HG02840 (cell line): Measurements from ENCODE around the gene PARP3.

Experiments used
- ATAC-seq: cut with Tn5 transposase; IDR thresholded peaks from one replicate; pipeline ENCODE4 v1.9.1; 2021; ENCODE audit warnings: mild to moderate bottlenecking, moderate library complexity, moderate number of reproducible peaks; ENCODE audit not compliant: unreplicated experiment, low FRiP score

Gene PARP3

DNA sequence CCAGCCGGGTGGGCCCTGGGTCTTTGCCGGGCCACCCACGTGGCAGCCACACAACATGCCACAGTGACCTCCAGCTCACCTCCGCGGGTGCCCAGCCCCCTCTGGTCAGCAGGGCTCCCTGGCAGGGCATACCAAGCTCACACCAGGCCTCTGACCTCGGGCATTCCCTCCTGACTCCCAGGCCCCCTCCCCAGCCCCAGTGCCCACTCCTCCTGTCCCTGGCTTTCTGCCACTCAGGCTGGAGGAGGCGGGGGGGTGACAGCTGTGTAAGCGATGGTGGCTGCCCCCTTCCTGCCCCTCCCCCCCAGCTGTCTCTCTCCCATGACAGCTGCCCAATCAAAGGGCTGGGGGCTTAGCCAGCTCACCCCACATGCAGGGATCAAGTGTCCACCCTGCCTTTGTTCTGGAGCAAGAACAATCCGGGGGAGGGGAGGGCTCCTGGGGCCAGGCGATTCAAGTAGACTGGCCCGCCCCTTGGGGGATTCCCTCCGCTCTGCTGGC lies 21.8 kb downstream of the PARP3 start:
- ATAC-seq: no peak

- no peak for ATAC-seq
Measured at GRCh38 chr3:51964521-51964920, 22.4 kb downstream of the PARP3 start.

DNA sequence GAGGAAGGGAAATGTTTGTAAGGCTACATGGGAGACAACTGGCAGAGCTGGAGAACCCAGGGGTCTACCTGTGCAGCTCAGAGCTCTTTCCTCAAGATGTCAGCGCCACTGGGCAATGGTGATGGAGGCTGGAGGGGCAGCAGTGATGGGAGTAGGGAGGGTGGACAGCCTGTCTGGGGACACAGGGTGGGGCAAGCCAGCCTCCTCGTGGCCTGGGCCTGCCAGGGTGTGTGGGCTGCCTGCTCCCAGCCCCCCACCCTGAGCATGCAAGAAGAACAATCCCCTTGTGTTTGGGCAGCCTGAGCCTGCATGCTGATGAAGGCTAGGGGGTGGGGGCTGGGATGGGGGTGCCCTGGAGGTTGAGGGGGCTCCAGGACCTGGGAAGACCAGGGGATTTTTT lies 23.9 kb downstream of the PARP3 start:
- ATAC-seq: no peak

GRCh38 chr3:51966486-51966885 lies 24.3 kb downstream of the PARP3 start:
- ATAC-seq: no peak

GRCh38 chr3:51966922-51967383 lies 24.8 kb downstream of the PARP3 start:
- no peak for ATAC-seq

GRCh38 chr3:51967384-51968169 lies 25.4 kb downstream of the PARP3 start, which contains the start of gene PCBP4:
TSS of gene PCBP4 (minus strand) at chr3:51967454. CDS start at chr3:51961240, 6,214 bp downstream.
- ATAC-seq: no peak

GRCh38 chr3:51968170-51968775 lies 26.1 kb downstream of the PARP3 start:
- no peak for ATAC-seq

GRCh38 chr3:51968883-51969678 lies 26.9 kb downstream of the PARP3 start:
- no peak for ATAC-seq

GRCh38 chr3:51969841-51970240 lies 27.7 kb downstream of the PARP3 start:
- no peak for ATAC-seq

- no peak for ATAC-seq
Measured at GRCh38 chr3:51970606-51971300, 28.6 kb downstream of the PARP3 start.

DNA sequence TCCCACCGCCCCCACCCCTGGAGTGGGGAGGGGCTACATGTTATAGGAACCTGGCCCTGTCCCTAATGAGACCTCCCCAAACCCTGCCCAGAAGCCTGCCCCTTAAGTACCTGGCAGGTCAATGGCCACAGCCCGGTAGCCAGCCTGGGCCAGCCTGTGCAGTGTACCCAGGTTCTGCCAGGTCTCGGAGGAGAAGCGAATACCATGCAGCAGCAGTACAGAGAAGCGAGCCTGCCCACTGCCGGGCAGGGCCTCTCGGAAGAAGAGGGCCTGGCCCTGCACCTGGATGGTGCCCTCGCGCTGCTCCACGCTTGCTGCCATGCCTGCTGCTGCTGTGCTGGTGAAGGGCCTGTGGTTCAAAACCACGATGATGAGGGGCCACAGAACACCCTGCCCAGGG lies 29.2 kb downstream of the PARP3 start:
- ATAC-seq: no peak

DNA sequence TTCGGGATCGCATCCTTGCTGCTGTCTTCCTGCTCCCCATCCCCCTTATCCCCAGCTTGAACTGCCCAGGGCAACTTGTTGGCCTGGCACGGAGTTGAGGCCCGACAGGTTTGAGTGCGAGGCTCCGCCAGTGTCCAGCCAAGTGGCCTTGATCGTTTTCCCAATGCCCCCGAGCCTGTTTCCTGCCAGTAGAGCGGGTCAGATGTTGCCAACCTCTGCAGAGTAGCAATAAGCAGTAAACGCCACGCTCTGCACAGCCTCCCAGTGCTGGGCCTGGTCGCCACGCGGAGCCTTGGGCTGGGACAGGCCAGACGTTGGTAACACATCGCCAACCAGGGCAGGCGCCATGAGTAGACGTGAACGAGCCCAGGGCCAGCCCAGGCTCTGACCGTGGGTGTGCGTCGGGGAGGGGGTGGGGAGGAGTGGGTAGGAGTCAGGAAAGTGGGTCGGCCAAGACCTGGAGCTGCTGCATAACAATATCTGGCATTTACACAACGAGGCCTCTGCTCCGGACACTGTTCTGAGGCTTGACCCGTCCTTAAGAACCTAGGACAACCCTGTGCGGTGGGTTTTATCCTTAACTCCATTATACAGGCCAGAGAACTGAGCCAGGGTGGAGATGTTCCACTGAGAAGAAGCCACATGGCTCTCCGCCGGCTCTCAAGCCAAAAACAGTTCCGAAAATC lies 32.3 kb downstream of the PARP3 start:
- no peak for ATAC-seq

- ATAC-seq: no peak
Measured at GRCh38 chr3:51974963-51975851, 33.0 kb downstream of the PARP3 start, which contains the start of gene ABHD14A. TSS of gene ABHD14A (plus strand) at chr3:51975064. CDS start at chr3:51975136, 72 bp downstream.

- no peak for ATAC-seq
Measured at GRCh38 chr3:51975852-51976549, 33.8 kb downstream of the PARP3 start.

DNA sequence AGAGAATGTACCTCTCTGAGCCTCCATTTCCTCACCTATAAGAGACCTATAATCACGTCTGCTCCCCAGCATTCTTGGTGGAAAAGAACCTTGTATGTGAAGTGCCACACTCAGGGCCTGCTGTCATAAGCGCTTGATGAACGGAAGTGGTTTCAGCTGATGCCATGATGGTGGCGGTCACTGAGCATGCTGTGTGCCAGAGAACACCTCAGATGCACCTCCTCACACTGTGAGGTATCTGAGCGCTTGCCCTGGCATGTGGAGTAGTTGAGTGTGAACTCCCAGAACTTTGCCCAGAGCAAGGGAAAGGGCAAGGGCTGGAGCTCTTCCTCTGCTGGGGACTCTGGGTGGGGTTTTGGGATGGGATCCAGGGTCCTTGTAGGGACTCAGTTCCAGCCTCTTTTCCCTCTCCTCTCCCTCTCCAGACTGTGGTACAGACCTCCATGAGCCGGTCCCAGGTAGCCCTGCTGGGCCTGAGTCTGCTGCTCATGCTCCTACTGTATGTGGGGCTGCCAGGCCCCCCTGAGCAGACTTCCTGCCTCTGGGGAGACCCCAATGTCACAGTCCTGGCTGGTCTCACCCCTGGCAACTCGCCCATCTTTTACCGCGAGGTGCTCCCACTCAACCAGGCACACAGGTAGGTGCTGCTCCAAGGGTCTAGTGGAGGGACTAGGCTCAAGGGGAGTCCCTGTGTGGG lies 35.4 kb downstream of the PARP3 start:
- no peak for ATAC-seq

GRCh38 chr3:51978143-51978502 lies 36.0 kb downstream of the PARP3 start:
- no peak for ATAC-seq

- no peak for ATAC-seq
Measured at GRCh38 chr3:51980253-51980652, 38.1 kb downstream of the PARP3 start.
